HG02870 (cell line): Measurements from ENCODE around the gene WDR20.
"Not testable (repeated sequence)": the region's sequence is repeated elsewhere in the genome, so short reads cannot be mapped to it uniquely, and the experiment has no call there.

ENCODE experiments used
- ATAC-seq: cut with Tn5 transposase; IDR thresholded peaks from one replicate; pipeline ENCODE4 v1.9.1; 2021; ENCODE audit warnings: mild to moderate bottlenecking, moderate library complexity; ENCODE audit not compliant: unreplicated experiment

The WDR20 gene

DNA sequence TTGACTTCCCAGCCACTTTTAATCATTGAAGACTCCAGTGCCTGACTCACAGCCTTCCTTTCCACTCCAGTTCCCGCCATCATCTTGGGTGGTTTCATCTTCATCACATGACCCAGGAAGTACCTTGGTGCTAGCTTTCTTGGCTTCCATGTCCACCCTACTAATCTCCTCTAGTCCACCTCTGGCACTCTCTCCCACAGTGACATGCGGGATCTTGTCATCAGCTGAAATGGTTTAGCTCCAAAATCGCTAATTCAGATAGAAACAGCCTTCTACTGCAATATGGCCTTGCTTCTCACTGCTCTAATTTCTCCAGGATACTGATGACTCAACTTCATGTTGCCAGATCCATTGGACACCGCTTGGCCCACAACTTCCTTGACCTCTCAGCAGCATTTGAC lies 24.5 kb downstream of the WDR20 start:
- ATAC-seq, result no peak

DNA sequence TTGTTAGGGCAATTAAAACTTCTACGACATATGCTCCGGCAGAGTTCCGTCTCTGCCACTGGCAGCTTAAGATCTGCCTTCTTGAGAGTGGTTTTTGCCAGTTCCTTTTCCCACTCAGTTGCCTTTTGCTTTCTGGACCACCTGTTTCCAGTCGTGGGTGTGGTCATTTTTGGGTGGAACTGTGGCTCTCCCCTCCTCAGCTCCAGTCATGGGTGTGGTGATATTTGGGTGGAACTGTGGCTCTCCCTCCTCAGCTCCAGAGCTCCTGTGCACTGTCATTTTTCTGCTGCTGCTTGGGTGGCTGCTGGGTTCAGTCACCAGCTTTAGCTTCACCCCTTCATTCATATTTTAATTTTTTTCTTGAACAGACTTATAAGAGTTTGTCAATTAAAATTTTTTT lies 25.3 kb downstream of the WDR20 start:
- no peak for ATAC-seq

DNA sequence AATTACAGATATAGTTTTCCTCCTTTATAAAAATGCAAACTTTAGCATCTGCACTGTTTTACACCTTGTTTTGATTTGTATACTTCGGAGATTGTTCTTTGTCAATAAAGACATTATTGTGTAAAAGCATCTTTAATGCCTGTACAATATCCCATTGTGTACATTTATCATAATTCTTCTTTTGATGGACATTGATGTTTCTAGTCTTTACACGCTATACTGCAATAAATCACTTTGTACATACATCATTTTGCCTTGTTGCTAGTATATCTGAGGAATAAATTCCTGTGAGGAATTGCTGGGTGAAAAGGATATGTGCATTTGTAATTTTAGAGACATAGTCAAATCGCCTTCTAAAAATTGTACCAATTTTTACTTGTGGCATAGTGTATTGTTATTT lies 30.4 kb downstream of the WDR20 start:
- no peak for ATAC-seq

DNA sequence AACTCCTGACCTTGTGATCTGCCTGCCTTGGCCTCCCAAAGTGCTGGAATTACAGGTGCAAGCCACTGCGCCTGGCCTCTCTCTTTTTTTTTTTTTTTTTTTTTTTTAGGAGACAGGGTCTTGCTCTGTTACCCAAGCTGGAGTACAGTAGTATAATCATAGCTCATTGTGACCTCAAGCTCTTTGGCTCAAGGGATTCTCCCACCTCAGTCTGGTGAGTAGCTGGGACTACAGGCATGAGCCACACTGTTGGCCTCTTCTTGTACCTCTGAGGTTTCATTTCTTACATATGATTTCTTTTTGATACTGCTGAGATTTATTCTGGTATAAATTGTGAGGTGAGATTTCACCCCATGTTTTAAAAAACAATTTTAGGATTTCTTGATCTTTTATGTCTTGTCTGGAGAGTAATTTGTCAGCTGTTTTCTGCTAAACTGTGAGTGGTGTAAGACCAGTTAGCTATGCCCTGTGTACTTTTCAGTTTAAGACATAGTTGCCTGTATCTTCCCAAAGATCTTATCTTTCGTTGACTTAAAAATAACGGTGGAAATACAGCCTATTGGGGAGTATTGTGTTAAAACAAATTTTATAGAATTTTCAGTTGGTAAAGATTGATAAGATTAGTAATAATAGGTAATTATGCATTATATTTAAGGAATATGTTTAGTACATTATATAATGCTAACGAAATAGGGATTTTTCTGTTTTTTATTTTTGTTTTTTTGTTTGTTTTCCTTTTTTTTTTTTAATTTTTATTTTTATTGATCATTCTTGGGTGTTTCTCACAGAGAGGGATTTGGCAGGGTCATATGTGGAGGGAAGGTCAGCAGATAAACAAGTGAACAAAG lies 31.7 kb downstream of the WDR20 start:
- ATAC-seq, result no peak

DNA sequence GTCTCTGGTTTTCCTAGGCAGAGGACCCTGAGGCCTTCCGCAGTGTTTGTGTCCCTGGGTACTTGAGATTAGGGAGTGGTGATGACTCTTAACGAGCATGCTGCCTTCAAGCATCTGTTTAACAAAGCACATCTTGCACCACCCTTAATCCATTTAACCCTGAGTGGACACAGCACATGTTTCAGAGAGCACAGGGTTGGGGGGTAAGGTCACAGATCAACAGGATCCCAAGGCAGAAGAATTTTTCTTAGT lies 32.2 kb downstream of the WDR20 start:
- ATAC-seq, result not testable (repeated sequence)

DNA sequence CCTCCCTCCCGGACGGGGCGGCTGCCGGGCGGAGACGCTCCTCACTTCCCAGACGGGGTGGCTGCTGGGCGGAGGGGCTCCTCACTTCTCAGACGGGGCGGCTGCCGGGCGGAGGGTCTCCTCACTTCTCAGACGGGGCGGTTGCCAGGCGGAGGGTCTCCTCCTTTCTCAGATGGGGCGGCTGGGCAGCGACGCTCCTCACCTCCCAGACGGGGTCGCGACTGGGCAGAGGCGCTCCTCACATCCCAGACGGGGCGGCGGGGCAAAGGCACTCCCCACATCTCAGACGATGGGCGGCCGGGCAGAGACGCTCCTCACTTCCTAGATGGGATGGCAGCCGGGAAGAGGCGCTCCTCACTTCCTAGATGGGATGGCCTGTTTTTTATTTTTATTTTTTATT lies 33.0 kb downstream of the WDR20 start:
- not testable (repeated sequence) for ATAC-seq

DNA sequence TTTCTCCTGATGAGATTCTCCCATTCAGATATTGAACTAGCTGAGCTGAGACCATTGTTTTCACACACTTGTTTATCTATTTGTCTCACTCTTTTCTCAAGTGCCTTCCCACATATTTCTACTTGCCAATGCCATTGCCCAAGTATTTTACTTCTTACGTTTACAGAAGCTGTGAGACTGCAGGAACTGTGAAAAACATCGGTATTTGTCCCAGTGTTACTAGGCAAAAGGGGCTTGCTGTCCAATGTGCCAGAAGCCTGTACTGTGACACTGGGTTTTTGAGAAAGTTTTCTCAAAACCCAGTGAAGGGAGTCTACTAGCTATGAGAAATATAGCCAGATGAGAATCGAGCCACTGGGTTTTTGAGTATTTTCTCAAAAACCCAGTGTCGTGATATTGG lies 37.5 kb downstream of the WDR20 start:
- no peak for ATAC-seq

DNA sequence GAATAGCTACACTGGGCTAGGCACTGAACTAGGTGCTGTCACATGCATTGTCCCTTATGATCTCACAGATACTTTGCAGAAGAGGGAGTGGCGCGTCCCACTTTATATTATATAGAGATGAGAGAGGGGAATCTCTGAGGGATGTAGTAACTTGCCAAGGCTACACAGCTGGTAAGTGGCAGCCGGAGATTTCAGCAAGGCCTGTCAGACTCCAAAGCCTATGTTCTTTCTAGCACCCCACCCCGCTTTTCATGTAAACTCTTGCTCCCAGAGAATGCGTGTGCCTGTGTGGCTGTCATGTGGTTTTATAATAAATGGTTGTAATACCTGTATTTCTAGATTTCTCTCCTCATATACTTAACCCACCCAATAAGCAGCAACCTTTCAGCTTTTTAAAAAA lies 39.1 kb downstream of the WDR20 start:
- no peak for ATAC-seq

DNA sequence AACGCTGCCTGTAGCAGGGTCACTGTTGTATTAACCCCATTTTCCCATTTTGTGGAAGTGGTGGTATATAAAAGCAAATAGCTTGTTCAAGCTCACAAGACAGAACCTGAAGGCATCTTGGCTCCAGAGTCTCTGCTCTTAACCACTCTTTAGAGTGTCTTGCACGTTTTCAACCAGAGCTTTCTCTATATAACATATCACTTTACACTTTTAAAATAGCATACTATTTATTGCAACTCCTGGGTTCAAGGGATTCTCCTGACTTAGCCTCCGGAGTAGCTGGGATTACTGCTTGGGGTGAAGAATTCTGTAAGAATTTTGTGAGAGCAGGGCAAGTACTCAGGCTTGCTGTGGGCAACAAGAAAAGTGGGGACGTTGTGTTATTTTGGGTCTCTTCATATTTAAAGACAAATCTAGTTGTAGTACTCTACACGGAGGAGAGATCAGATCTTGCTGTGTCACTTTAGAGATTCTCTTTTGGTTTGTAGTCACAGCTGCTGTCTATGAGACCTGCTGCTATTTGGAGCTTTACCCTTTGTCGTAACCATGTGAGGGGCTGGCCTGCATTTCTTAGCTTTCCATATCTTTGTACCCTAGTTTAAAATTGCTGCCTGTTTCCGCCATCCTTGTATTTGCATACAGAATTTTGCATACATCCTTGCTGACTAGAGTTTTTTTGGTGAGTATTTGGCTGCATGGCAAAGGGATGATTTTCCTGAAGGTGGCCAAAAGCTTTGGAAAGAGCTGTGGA lies 40.7 kb downstream of the WDR20 start:
- no peak for ATAC-seq

DNA sequence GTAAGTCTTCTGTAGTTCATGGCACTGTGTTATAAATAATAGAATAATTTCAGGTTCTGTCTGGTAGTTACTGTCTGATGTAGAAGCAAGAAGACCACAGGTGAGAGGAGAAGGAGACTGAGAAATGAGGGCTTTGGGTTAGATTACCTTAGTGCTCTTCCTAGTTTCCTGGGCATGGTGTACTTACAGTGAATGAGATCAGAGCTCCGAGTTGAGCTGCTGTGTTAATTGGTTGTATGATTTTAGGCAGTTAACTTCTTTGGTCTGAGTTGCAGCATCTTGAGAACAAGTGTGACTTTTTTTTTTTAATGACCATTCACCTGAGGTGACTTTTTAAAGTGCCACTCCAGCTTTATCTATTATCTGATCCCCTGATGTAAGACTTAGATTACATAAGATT lies 41.5 kb downstream of the WDR20 start:
- ATAC-seq, result no peak

DNA sequence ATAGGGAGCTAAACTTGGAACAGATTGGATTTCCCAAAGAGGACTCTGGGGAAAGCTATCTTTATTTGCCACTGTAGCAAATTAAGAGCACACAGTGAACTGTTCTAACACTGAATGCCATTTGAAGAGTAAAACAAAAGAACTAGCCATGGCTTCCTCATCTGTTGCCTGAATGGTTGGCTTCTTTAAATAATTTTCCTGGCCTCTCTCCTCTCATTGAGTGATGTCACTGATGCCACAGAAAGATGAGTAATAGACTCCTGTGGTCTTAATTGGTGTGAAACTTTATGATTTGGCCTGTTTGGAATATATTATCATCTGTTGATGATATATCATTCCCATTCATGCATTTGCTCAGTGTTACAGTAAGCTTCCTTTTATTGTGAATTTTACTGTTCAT lies 42.5 kb downstream of the WDR20 start:
- no peak for ATAC-seq

DNA sequence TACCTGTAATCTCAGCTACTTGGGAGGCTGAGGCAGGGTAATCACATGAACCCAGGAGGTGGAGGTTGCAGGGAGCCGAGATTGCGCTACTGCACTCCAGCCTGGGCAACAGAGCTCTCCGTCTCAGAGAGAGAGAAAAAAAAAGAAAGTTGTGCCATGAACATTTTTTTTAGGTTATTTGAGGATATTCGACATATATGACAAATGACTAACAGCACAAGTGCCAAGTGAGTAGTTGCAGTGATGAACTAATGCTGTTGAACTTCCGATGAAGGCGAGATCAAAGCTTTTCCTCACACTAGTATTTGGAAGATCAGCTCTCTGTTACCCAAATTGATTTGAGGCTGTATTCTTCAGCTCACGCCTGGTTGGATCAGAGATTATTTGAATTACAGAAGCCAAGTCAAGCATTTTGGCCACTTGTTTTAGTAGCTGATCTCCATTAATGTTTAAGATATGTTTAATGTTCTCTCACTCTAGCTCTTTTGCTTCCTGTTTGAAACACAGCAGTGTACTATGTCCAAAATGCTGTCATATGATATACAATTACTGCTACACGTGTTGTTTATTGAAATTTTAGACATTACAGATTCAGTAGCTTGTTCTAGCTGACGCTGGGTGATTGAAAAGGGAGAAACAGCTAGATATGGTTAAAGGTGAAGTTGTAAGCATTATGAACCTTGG lies 43.4 kb downstream of the WDR20 start:
- ATAC-seq, result no peak

DNA sequence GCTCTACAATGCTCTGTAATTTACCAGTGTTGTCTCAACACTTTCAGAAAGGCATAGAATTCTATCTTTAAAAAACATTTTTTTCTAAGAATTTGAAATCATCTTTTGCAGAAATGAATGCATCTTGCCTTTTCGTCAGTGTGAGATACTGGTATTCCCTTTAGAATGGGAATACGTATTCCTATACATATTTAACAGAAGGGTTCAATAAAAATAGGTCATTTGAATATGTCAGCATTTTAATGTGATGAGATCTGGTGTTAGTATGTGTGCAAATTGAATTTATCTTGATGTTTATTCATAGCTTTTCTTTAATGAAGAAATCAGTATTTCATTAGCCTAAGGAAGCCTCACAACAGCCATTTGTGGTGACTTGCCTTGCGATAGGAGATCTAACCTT lies 44.2 kb downstream of the WDR20 start:
- ATAC-seq, result no peak

DNA sequence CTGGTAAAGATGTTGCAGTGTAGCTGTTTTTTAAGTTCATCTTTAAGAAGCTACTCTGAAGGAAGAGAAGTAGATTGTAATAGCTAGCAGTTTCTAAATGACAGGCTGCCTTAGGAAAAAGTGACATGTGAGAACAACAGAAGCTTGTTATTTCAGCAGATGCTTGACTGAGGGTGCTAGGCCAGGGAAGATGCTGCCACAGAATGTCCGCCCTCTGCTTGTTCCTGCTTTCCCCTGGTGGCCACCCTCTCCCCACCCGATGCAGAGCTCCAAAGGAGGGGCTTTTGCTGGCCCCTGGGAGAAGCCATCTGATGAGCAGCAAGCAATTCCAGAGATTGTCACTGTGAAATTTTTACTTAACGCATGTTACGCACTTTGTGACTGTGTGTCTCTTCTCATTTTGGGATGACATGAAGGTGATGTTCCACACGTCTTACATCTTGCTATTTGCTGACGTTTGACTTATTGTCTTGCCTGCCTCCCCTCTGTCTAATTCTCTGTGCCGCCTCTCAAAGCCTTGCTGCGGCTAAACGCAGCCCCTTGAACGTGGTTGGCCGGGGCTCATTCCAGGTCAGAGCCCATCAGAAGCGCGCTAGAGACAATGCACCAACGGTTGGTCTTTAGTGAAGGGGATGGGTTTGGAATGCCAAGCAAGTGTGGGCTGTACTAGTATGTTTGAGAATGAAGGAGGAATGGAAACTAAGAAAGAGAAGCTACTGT lies 44.8 kb downstream of the WDR20 start:
- no peak for ATAC-seq

DNA sequence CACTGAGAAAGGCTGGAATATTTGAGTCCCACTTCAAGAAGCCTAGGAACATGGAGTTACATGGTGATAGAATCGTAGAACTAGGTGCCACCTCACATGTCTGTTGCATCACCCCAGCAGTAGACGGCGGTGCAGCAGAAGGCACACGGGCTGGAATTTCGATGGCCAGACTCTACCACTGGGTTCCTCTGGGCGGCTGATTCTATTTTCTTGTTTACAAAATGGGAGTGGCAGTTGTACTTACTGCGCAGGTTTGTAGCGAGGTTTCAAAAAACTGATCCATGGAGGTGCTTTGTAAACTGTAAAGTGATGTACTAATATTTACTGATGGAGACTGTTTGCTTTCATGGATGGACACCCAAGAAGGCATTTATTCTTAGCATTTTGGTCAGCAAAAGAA lies 45.7 kb downstream of the WDR20 start:
- no peak for ATAC-seq

DNA sequence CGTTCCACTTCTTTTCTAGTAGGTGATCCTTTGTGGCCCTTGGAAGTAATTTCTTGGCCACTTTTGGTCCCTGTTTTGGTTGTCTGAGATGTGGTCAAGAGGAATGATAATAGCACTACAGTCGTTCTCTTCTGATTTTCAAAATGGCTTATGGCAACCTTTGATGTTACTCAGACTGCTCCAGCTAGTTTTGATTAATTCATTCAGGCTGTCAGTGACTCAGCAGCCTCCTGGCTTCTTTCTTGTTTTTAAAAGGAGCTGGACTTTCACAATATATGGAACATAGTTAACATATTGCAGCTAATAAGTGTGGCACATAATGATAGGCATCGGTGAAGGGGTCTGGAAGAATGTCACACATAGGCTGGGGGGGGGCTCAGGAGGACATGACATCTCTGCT lies 47.3 kb downstream of the WDR20 start:
- no peak for ATAC-seq

DNA sequence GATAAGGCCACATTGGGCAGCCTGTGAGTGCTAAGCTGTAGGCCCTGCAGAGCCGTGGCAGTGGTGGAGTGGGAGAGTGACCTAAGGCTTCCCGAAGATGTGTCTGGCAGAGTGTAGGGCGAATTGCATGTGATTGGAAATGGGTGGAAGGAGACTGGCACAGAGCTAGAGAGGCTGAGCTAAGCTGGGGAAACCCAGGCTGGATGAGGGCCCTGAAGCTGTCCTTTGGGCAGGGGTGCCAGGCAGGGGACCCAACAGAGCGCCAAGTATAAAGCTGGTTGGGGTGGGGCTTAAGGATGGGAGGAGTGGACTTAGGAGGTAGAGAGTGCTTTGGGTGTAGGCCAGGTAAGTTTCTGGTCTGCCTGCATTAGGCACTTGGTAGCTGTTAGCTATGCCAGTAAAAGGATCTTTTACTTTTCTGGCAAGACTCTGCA lies 47.9 kb downstream of the WDR20 start:
- no peak for ATAC-seq

DNA sequence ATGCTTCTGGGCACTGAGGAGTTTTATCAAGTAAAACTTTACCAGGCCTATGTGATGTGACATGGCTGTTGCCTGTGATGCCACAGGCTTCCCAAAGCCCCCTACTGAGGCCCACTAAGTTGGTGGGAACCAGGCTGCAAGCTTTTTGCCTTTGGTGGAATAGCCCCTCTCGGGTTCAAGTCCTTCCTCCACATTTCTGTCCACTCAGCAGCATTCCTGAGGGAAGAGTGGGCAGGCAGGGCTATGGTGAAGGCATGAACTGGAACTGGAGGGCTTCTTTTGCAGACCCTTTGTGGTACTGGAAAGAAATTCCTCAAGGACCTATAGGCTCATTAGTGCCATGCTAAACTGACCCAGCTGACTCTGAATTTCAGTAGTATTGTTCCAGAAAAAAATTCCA lies 48.5 kb downstream of the WDR20 start:
- ATAC-seq, result no peak

DNA sequence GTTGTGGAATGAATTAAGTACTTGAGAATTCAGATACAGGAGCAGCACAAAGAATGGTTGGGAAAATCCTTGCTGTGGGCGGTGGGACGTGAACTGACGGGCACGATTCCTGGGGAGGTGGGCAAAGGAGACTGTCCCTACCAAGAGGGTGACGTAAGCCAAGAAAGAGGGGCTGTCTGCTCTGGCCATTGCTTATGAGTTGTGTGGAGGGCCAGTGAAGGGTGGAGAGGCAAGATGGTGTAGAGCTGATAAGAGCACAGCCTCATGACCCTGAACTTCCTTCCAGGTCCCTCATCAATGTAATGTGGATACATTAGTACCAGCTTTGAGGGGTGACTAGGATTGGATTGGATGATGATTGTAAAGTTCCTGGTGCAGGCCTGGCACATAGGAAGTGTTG lies 50.2 kb downstream of the WDR20 start:
- no peak for ATAC-seq

DNA sequence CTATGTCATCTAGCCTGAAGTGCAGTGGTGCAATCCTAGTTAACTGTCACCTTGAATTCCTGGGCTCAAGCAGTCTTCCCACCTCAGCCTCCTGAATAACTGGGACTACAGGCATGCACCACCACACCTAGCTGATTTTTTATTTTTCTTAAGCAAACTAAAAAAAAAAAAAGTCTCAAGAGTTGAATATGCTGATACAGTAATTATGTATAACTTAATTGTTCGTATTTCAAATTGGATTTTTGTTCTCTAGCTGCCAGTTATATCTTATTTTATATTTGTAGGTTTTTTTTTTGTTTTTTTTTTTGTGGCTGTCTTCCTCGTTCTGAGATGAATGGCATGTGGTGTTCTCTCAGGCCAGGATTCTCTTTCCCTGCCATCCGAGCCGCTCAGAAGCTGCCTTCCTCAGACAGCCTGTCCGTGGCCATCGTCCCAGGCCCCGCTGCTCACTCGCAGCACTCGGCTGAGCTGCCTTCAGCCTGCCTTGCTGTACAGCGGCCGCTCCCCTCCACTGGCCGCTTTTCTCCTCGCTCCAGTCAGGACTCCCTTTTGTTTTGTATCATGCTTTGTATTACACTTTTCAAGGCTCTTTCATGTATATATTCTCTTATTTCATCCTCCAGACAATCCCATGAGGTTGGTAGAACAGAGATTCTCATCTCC lies 53.3 kb downstream of the WDR20 start:
- ATAC-seq, result no peak

DNA sequence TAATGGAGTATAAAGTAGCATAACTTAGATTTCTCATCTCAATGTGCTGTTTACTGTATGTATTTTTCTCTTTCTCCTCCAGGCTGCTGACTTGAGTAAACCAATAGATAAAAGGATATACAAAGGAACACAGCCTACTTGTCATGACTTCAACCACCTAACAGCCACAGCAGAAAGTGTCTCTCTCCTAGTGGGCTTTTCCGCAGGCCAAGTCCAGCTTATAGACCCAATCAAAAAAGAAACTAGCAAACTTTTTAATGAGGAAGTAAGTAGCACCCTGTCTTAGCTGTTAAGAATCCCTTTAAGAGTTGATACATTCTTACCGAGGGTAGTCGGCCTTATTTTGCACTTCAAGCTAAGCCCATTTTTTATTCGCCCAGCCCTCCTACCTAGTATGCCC lies 55.2 kb downstream of the WDR20 start:
- no peak for ATAC-seq
